OCI-LY7 (cell line): ENCODE data around the gene RPS21. TPM values are rescaled to one million over a fixed set of nuclear protein-coding genes. Genes with fewer than 3 reads are reported as not detected.

Experiments
- BruUV-seq: library from RNA; stranded (reverse); fragments of 400-500 nt; replicated peaks from 2 replicates; lab custom pipeline; 2021; lab: Mats Ljungman, UMichigan
- CTCF ChIA-PET: fragments of 300-600 bp; sonication (Branson Sonifier 250); formaldehyde crosslinking; loops from one replicate; lab custom pipeline; 2022; ENCODE audit warnings: antibody characterized with exemption; ENCODE audit not compliant: unreplicated experiment; lab: Charles Lee
- POLR2A ChIA-PET: fragments of 300-600 bp; sonication (Branson Sonifier 250); formaldehyde crosslinking; loops from one replicate; lab custom pipeline; 2022; ENCODE audit warnings: antibody characterized with exemption; lab: Charles Lee
- DNase-seq: peaks from one replicate; pipeline ENCODE4 v3.0.0-alpha.2; 2015; ENCODE audit warnings: low spot score
- H2AFZ ChIP-seq: fragments of 200-600 bp; sonication (generic), shearing (Covaris generic); 2 replicates; pipeline ENCODE4 v1.6.1; 2014; ENCODE audit warnings: mild to moderate bottlenecking, antibody characterized with exemption, low read length, moderate library complexity
- H3K27ac ChIP-seq: fragments of 200-600 bp; sonication (generic); 2 replicates; pipeline ENCODE4 v1.5.1; 2014; ENCODE audit warnings: mixed run types, low read depth, mild to moderate bottlenecking, moderate library complexity, low read length, inconsistent platforms; ENCODE audit not compliant: poor library complexity, severe bottlenecking
- H3K36me3 ChIP-seq: fragments of 200-600 bp; sonication (generic); 2 replicates; pipeline ENCODE4 v1.6.1; 2014; ENCODE audit warnings: mild to moderate bottlenecking, antibody characterized with exemption, low read length, moderate library complexity, mixed read lengths; ENCODE audit not compliant: insufficient read depth
- H3K4me1 ChIP-seq: fragments of 200-600 bp; sonication (generic); 2 replicates; pipeline ENCODE4 v1.5.1; 2014; ENCODE audit warnings: mild to moderate bottlenecking, low read length; ENCODE audit not compliant: insufficient read depth, poor library complexity, severe bottlenecking
- H3K4me2 ChIP-seq: fragments of 200-600 bp; sonication (generic); 2 replicates; pipeline ENCODE4 v1.6.1; 2014; ENCODE audit warnings: mild to moderate bottlenecking, low read length
- H3K4me3 ChIP-seq: fragments of 200-600 bp; sonication (generic); 2 replicates; pipeline ENCODE4 v1.5.1; 2014; ENCODE audit warnings: mild to moderate bottlenecking, low read depth, low read length; ENCODE audit not compliant: poor library complexity, severe bottlenecking
- H3K79me2 ChIP-seq: fragments of 200-600 bp; sonication (generic); 2 replicates; pipeline ENCODE4 v1.6.1; 2016; ENCODE audit warnings: low read depth, mild to moderate bottlenecking, low read length, moderate library complexity, mixed read lengths; ENCODE audit not compliant: insufficient read depth
- H3K9me2 ChIP-seq: fragments of 200-600 bp; sonication (generic); 2 replicates; pipeline ENCODE4 v1.6.1; 2016; ENCODE audit warnings: mild to moderate bottlenecking, low read length, mixed read lengths; ENCODE audit not compliant: insufficient read depth
- H3K9me3 ChIP-seq: fragments of 200-600 bp; sonication (generic); 2 replicates; pipeline ENCODE4 v1.6.1; 2014; ENCODE audit warnings: mild to moderate bottlenecking, mixed run types, low read length, mixed read lengths
- H4K20me1 ChIP-seq: fragments of 200-600 bp; sonication (generic); 2 replicates; pipeline ENCODE4 v1.6.1; 2014; ENCODE audit warnings: mild to moderate bottlenecking, antibody characterized with exemption, low read length, moderate library complexity, mixed read lengths; ENCODE audit not compliant: insufficient read depth
- CTCF ChIP-seq: fragments of 200-600 bp; sonication (generic); conservative IDR thresholded peaks from 2 replicates; pipeline ENCODE4 v1.5.1; 2014; ENCODE audit warnings: mild to moderate bottlenecking, antibody characterized with exemption, low read length, moderate library complexity, mixed read lengths
- EZH2phosphoT487 ChIP-seq: fragments of 200-600 bp; sonication (generic); IDR thresholded peaks from 2 replicates; pipeline ENCODE4 v1.6.1; 2018; ENCODE audit warnings: low read depth, borderline replicate concordance, mild to moderate bottlenecking, mixed run types, antibody characterized with exemption, low read length, moderate library complexity, mixed read lengths
- intact Hi-C: fragments of 100-400 bp; cut with micrococcal nuclease; formaldehyde crosslinking; loops from one replicate; pipeline ENCODE4 v1.10.0; 2022; ENCODE audit not compliant: unreplicated experiment
- total RNA-seq, 2 experiments: library from RNA; depleted of rRNA in 1 of 2; stranded (reverse); fragments of >200 nt in 1 of 2; shearing (Covaris generic) in 1 of 2; gene quantifications; 2 replicates each; pipeline ENCODE4 v1.2.3, GENCODE V29; 2014 to 2022

Gene RPS21
- total RNA-seq, 2 experiments from 2014 or later: 2,571 to 3,376 TPM

GRCh38 chr20:62364911-62365736 lies 21.8 kb upstream of the RPS21 start:
- Histone ChIP-seq H2AFZ (no peak overlapping the region), H3K4me3 (peak overlapping the region; percentile 92), H3K4me2 (peak overlapping the region; percentile 86), H3K4me1 (peaks cover 56% of the 10 kb centered on the region), H3K79me2 (no peaks in the 10 kb centered on the region), H3K27ac (peak overlapping the region; percentile 56), H4K20me1 (no peaks in the 10 kb centered on the region), H3K36me3 (no peaks in the 10 kb centered on the region), H3K9me2 (no peaks in the 10 kb centered on the region), H3K9me3 (no peaks in the 10 kb centered on the region)
- no TSS peak for BruUV-seq
- ChIA-PET POLR2A (interaction anchor here (0.6 to 0.9 kb wide), 3 partner anchors 9 to 64 kb away, joined by 3 read pairs; no protein-coding TSS in a partner anchor), CTCF (no interaction called here)
- no peak for DNase-seq
- TF ChIP-seq CTCF: no peak
- no peak for TF ChIP-seq EZH2phosphoT487
- intact Hi-C loops: loop anchor here (5.0 kb wide), 1 partner anchor 43 kb away; no protein-coding TSS in a partner anchor

GRCh38 chr20:62365814-62366369 lies 21.0 kb upstream of the RPS21 start:
- Histone ChIP-seq H4K20me1 (no peaks in the 10 kb centered on the region), H3K4me1 (peaks cover 54% of the 10 kb centered on the region), H3K27ac (peak overlapping the region; percentile 56), H3K9me3 (no peaks in the 10 kb centered on the region), H3K9me2 (no peaks in the 10 kb centered on the region), H3K4me2 (peak overlapping the region; percentile 86), H3K4me3 (peak overlapping the region; percentile 92), H2AFZ (no peak overlapping the region), H3K79me2 (no peaks in the 10 kb centered on the region), H3K36me3 (no peaks in the 10 kb centered on the region)
- CTCF ChIA-PET: no interaction called here
- TF ChIP-seq CTCF (no peak), EZH2phosphoT487 (no peak)
- intact Hi-C loops: loop anchor here (5.0 kb wide), 1 partner anchor 44 kb away; no protein-coding TSS in a partner anchor
- peak; percentile 53 for DNase-seq
- BruUV-seq: no TSS peak
- POLR2A ChIA-PET: interaction anchor here (0.6 to 0.9 kb wide), 3 partner anchors 9 to 65 kb away, joined by 3 read pairs; no protein-coding TSS in a partner anchor
